ENCODE data around the gene CREB1.

GRCh38 chr2:207490441-207490840 lies 39.3 kb upstream of the CREB1 start:
- TF ChIP-seq CTCF (IDR thresholded peaks at IDR 0.05) (no peak), POLR2A (IDR thresholded peaks at IDR 0.05) (no peak)
